ENCODE results near the gene KCNQ4.

KCNQ4 gene

DNA sequence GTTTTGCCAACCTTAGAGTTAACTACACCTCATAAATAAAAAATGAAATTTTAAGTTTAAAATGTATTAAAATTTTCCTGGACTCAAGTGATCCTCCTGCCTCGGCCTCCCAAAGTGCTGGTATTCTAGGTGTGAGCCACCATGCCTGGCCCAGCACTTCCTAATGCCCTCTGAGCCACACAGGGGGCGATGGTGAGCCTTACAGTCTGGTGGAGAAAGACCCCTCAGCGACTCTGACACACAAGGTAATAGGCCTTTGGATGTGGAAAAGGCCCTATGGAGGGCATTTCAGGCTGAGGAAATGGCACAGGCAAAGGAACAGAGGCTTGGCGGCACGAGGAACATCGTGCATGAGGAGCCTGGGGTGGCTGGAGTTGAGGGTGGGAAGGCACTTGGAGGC, 71.9 kb downstream of the KCNQ4 start:
- in situ Hi-C loops (cut with HindIII; ENCODE audit: low sequenced_read_pairs), result no loop called here

DNA sequence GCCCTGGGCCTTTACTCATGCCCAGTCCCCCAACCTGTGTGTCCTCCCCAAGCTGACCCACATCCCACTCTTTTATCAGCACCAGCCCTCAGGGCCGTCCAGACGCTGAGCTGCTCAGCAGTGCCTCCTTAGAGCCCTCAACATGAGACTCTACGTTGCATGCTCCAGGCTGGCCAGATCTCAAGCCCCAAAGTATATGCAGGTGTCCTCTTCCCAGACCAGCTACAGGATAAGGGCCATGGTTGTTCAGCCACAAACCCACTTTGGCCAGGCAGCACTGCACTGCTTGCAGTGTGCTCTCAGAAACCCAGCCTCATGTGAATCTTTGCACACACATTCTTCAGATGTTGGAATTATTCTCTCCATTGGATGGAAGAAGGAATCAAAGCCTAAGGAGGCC, 72.5 kb downstream of the KCNQ4 start:
- no peak overlapping the region for H3K4me3 ChIP-seq (ENCODE audit: low read depth, low read length)
- no peak for DNase-seq (ENCODE audit: low read depth)
- TF ChIP-seq, protein P1, sequence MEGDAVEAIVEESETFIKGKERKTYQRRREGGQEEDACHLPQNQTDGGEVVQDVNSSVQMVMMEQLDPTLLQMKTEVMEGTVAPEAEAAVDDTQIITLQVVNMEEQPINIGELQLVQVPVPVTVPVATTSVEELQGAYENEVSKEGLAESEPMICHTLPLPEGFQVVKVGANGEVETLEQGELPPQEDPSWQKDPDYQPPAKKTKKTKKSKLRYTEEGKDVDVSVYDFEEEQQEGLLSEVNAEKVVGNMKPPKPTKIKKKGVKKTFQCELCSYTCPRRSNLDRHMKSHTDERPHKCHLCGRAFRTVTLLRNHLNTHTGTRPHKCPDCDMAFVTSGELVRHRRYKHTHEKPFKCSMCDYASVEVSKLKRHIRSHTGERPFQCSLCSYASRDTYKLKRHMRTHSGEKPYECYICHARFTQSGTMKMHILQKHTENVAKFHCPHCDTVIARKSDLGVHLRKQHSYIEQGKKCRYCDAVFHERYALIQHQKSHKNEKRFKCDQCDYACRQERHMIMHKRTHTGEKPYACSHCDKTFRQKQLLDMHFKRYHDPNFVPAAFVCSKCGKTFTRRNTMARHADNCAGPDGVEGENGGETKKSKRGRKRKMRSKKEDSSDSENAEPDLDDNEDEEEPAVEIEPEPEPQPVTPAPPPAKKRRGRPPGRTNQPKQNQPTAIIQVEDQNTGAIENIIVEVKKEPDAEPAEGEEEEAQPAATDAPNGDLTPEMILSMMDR (IDR thresholded peaks at IDR 0.05; ENCODE audit: low read depth, low read length, missing control alignments), result no peak
- in situ Hi-C loops (cut with HindIII; ENCODE audit: low sequenced_read_pairs), result no loop called here

More for the DNA sequence above, 71.9 kb downstream of the KCNQ4 start:
- H3K4me3 ChIP-seq (ENCODE audit: low read depth, low read length), result no peak overlapping the region
- TF ChIP-seq, protein P1 (IDR thresholded peaks at IDR 0.05; ENCODE audit: low read depth, low read length, missing control alignments), result peak; percentile 34
- DNase-seq (ENCODE audit: low read depth), result no peak

DNA sequence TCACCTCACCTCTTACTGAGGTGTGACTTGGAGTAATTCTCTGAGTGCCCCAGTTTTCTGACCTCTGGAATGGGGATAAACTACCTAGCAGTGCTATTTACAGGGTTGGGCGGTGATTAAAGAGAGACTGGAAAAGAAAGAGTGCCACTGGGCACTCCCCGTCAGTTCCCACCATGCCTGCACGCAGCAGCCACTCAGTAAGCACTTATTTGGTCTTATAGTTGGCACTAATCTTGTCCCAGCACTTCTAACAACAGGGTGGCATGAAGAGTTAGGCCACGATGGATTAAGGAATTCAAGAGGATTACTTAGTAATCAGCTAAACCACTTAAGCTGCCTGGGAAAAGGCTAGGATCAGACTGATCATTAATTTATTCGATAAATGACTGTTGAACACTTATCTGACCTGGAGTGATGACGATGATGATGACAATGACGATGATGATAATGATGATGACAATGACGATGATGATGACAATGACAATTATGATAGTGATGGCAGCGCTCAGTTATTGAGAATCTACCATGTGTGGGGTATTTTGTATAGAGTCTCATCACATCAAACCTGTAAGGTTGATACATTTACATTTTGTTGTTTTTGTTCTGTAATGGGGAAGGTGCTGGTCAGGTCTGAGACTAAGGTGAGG, 73.2 kb downstream of the KCNQ4 start:
- in situ Hi-C loops (cut with HindIII; ENCODE audit: low sequenced_read_pairs), result no loop called here
- TF ChIP-seq, protein P1 (IDR thresholded peaks at IDR 0.05; ENCODE audit: low read depth, low read length, missing control alignments), result no peak
- no peak for DNase-seq (ENCODE audit: low read depth)

DNA sequence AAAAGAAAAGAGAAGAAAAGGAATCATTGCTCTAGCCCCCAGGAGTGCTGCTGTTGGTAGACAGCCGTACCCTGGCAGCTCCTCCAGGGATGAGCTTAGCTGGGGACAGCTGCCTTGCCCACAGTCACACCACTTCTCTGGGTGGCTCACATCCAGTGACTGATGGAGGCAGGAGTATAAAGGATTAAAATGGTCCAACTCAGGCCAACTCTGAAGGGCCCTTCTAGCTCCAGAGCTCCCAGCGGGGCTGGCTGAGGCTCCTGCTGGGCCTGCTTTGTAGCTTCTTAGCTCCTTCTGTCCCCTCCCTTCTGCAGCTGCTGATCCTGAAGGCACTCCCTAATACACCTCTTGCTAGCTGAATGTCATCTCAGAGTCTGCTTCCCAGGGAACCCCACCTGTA, 74.2 kb downstream of the KCNQ4 start:
- in situ Hi-C loops (cut with HindIII; ENCODE audit: low sequenced_read_pairs), result no loop called here
- H3K4me3 ChIP-seq (ENCODE audit: low read depth, low read length), result no peak overlapping the region
- TF ChIP-seq, protein P1 (IDR thresholded peaks at IDR 0.05; ENCODE audit: low read depth, low read length, missing control alignments), result no peak
- no peak for DNase-seq (ENCODE audit: low read depth)

More for the DNA sequence above, 73.2 kb downstream of the KCNQ4 start:
- no peak overlapping the region for H3K4me3 ChIP-seq (ENCODE audit: low read depth, low read length)

DNA sequence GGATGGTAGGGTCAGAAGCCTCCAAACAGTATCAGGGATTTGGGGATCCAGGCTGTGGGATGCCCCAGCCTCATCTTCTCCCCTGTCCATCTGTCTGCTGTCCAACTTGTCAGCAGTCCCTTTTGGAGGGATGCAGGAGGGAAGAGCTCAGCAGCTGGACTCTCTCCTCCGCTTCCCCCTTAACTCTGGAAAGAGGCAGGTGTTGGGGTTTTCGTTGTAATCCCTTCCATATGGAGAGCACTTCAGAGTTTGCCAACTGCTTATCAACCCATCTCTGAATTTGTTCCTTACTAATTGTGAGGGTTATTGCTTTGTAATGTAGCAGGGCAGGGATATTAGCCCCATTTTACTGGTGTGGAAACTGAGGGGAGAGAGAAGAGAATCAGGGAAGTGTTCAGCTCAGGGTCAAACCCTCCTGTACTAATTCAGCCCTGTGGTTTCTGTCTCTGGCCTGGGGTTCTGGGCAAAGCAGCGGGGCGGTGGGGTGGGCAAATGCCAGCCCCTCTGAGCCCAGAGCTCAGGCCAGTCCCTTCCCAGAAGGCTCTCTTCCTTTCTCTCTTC, 75.3 kb downstream of the KCNQ4 start:
- TF ChIP-seq, protein P1 (IDR thresholded peaks at IDR 0.05; ENCODE audit: low read depth, low read length, missing control alignments), result no peak
- DNase-seq (ENCODE audit: low read depth), result no peak
- in situ Hi-C loops (cut with HindIII; ENCODE audit: low sequenced_read_pairs), result no loop called here
- no peak overlapping the region for H3K4me3 ChIP-seq (ENCODE audit: low read depth, low read length)

DNA sequence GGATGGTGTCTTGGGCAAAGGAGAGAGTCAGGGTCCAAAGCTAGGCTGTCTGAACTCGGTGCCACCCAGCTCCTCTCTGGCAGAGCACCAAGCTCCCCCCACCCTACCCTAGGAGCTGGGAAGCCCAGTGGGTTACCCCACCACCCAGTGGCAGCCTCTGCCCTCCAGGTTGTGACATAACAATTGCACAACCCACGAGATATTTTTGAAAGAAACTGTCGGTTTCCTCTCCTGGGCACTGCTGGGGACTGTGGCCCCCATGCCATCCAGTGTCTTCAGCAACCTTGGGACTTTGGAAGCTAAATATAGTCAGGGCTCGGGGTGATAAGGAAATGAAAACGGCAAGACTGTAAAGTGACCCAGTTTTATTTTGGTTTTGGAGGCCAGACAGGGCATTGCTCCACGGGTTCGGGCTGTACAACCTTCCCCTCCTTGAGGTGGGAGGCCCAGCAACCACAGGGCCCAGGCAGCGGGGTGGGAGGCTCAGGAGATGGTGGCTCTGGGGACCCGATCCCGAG, 77.2 kb downstream of the KCNQ4 start:
- in situ Hi-C loops (cut with HindIII; ENCODE audit: low sequenced_read_pairs), result no loop called here
- no peak for DNase-seq (ENCODE audit: low read depth)
- TF ChIP-seq, protein P1 (IDR thresholded peaks at IDR 0.05; ENCODE audit: low read depth, low read length, missing control alignments), result no peak
- peak overlapping the region; percentile 51 for H3K4me3 ChIP-seq (ENCODE audit: low read depth, low read length)

All from astrocyte of the cerebellum (primary cell).